HG02840 (cell line): ENCODE measurements around the gene ITGB1BP1.

Experiments
- ATAC-seq: cut with Tn5 transposase; IDR thresholded peaks from one replicate; pipeline ENCODE4 v1.9.1; 2021; ENCODE audit warnings: mild to moderate bottlenecking, moderate library complexity, moderate number of reproducible peaks; ENCODE audit not compliant: unreplicated experiment, low FRiP score

Gene ITGB1BP1

GRCh38 chr2:9380702-9381628, 42.4 kb downstream of the ITGB1BP1 start:
- ATAC-seq: no peak

DNA sequence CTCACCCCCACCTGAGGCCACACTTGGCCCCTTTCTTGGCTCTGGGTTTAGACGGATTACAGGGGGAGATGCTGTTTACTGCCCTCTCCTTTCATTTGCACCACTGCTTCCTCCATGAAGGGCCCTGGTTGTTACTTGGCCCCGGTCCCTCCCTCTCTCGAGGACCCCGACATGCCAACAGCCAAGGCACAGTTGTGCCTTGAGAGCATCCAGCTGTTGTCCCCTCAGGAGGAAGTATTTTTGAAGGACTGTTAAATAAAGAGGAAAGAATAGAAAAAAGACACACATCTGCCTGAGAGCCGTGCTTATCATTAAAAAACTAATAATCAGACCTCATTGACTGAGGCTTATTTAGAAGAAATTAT, 44.0 kb downstream of the ITGB1BP1 start:
- no peak for ATAC-seq

DNA sequence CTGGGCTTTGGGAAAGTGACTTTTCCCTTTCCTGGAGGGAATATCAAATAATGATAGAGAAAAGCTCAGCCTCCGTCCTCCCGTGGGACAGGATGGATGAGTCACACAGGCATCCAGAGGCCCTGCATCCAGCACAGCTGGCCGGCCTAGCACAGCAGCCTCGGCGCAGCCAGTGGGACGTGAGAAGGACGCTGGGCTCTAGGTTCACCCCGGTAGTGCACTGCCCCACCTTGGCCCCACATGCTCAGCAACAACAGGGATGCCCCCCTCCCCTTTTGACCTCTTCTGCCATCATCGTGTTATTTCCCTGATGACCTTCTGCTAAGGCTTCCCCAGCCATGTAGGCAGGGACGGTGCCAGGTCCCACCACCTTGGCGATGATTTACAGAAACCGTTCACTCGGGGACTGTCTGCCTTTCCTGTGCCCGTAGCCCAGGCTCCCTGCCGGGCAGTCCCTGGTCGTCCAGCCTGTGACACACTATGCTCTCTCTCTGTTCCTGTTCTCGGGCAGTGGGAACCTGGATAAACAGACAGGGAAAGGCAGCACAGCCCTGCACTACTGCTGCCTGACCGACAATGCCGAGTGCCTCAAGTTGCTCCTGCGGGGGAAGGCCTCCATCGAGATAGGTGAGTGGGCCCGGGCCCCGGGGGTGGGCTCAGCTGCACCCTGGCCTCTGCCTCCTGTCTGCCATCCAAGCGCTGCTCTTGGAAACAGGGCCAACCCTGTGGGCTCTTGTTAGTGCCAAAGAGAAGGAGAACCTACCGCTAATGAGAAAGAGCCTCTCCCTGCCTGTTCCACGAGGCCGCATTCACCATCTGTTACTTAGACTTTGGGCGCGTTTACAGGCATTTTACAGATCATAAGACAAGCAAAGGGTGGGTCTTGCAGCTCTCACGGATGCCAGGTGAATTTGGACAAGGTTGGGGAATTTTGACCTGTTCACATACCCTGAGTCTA, 44.6 kb downstream of the ITGB1BP1 start:
- no peak for ATAC-seq

- no peak for ATAC-seq
Measured at GRCh38 chr2:9377461-9378097, 45.7 kb downstream of the ITGB1BP1 start.

DNA sequence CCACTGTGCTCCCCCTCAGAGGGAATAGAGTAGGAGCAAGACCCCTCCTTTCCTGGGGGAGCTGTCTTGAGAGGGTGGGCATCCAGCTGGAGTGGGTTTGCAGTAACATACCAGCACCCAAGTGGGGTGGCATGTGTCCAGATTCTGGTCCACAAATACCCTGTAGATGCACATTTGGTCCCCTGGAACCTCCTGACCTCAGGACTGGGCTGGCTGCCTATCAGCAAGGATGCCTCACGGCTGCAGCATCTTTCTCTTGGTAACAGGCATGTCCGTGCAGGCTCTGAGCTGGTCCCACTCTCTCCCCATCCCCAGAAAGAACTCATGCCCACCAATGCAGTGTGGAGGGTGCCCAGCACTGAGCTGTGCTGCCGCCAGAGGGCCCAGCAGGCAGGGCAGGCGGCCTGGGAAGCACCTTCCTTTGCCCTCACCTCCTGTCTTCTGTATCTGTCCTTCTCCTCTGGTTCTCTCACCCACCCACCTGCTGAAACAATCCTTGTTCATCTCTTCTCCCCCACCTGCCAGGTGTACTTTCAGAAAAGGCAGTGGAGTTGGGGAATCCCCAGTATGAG, 47.4 kb downstream of the ITGB1BP1 start:
- no peak for ATAC-seq

DNA sequence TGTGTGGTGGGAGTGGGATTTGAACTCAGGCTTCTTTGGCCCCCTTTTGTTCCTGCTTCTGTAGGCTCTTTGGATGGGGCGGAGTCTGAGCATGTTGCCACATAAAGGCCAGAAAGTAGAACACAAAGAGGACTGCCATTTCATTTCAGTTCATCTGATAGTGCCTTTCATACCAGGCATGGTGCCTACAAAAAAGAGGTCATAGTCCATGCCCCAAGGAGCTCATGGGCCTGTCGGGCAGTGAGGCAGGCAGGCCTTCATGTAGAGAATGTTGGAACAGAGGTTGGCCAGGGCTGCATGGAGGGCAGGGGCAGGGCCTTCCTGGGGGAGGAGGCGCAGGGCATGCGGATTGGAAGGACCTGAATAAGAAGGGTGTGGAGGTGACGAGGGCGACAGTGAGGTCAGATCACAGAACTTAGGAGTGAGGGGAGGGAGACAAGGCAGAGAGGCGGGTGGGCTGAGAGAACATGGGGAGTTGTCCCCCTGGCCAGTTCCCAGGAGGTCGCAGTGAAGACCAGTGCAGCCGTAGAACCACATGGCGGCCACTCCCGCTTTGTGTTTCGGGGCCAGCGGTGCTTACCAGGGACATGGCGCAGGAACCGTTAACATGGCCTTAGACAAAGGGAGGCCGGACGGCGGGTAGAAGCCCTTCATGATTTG, 49.1 kb downstream of the ITGB1BP1 start:
- ATAC-seq: no peak

DNA sequence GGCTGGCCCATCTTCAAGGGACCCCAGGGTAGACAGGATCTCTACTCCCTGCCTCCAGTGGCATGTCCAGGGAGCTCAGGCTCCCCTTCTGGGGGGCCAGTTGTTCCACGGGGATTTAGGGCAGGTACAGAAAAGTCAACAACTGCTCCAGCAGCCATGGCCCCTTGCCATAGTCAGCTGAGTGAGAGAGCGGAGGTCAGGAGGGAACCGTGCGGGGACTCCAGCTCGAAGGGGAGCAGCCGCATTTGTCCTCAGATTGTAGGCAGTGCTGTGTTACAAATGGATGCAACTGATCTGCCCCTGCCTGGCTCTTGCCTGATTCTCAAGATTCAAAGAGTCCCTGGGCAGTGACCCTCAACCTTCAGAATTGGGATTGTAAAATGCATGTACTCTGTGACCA, 49.9 kb downstream of the ITGB1BP1 start:
- no peak for ATAC-seq

GRCh38 chr2:9373047-9373446, 50.3 kb downstream of the ITGB1BP1 start:
- ATAC-seq: no peak

DNA sequence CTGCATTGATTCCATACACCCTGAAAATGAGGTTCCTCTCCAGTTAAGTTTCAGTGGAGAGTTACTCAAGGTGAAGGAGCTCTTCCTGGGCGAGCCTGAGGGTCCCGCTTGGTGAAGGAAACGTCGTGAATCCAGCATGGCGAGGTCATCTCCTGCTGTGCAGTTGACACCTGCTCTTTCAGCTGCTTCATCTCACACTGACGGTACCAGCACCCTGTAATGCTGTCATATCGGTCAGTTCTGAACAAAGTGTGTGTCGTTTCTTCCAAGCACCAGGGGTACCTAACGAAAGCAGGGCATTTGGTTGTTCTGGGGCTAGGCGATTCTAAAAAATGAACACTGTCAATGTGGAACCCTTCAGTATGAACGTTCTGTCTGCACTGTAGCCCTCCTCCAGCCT, 52.6 kb downstream of the ITGB1BP1 start:
- no peak for ATAC-seq

DNA sequence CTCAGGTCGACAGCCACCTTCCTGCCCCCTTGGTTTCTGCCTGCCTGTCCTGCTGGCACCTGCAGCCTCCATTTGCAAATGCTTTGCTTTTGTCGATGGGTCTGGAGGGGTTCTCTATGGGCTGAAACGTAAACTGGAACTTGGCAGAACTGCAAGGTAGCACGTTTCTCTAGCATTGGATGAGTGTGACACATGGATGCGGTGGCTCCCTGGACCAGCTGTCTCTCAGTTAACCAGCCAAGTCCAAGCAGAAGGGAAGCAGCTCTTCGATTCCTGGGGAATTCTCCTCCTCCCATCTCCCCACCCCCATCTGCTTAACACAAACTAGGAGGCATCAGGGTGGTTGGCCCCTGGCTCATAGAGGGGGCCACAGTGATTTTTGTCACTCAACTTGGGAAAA, 57.3 kb downstream of the ITGB1BP1 start:
- ATAC-seq: no peak

DNA sequence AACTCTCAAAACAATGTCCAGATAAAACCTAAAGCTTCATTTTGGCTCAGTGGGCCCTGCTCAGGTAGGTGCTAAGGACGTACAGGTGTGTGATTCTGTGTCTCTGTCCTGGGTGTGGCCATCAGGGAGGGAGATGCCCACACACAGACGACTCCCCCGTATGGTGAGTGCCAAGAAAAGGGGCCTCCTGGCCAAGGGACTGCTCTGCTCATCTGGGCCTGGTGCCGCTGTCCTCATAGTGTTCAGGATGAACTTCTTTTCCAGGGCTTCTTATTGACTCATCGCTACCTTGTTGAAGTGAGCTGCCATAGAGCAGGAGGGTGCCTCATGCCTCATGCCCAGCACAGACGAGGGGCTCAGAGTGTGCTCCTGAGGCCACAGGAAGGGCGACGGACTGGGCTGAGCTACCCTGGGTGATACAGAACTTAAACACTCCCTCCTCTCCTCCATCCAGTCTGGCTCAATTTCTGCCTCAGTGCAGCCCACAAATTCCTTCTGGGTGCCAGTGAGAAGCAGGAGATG, 57.8 kb downstream of the ITGB1BP1 start:
- ATAC-seq: no peak

DNA sequence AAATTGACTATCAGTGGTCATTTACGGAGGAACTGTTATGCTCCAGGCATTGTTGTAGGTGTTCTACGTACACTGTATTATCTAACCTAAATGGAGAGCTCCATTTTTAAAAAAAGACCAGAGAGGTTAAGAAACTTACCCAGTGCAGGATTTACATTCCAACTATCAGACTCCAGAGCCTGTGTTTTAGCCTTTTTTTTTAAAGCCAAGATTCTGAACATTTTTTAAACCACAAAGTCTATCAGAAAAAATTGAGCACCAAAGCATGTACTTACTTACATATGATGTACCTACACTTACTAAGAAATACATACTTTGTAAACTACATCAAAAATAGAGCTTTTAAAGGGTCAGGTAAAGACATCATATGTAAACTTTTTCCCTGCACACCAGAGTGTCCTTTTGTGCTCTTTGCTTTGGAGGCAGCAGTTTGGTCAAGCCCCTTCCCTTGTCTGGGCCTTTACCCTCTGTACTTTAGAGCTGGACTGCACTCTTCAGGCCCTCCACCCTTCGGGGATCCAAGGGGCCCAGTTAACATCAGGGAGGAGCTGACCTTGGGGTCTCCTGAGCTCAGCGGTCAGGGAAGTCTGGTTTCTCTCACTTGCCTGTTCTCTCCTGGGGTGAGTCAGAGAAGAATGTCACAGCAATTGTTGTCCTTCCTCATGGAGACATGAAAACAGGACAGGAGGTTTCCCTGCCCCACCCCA, 58.4 kb downstream of the ITGB1BP1 start:
- ATAC-seq: no peak

- ATAC-seq: no peak
Measured at GRCh38 chr2:9364373-9364772, 59.0 kb downstream of the ITGB1BP1 start.

- no peak for ATAC-seq
Measured at GRCh38 chr2:9360701-9361100, 62.6 kb downstream of the ITGB1BP1 start.

DNA sequence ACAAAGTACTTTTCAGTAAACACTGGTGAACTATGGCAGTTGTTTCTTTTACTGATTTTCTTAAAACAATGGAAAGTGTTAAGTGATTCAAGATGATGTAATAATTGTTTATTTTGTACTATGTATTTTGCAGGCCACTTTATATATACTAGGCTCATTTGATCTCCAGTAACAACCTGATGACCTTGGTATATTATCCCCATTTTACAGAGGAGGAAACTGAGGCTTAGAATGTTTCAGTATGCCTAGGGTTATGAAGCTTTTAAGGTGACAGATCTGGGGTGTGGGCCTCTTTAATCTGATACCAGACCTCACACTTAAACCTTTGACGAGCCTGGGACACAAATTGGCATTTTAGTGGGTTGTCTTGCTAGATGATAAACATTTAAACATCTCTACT, 63.2 kb downstream of the ITGB1BP1 start:
- ATAC-seq: no peak

GRCh38 chr2:9359463-9359862, 63.9 kb downstream of the ITGB1BP1 start:
- no peak for ATAC-seq

DNA sequence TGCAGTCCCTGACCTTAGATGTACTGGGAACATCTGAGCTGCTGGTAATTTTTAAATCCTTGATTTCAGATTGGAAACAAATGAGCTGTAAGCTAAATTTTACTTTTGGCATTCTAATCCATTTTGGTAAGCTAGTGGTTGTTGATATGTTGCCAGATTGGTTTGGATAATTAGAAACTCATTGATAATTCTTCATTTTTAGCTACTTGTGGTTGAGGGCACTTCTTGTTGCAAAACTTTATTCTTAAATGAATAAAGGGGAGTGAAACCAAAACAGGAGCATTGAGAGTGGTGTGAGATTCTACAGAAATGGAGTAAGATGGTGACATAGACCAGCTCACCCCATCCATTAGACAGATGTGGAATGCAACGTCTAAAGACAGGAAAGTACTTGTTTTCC, 64.5 kb downstream of the ITGB1BP1 start:
- ATAC-seq: no peak

DNA sequence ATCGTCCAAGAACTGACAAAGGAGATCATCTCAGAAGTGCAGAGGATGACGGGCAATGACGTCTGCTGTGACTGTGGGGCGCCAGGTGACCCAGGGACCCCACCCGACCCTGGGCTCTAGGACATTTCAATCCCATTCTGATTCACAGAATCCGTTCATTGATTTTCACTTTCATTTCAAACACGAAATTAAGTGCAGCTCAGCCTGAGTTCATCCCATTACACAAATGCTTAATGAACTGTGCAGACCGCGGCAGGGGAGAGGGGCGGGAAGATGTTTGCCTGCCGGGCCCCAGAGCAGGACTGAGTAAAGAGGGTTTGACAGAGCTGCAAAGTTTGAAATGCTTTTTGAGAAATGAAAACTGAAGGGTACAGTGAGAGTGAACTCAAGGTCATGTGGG, 67.1 kb downstream of the ITGB1BP1 start:
- ATAC-seq: no peak

DNA sequence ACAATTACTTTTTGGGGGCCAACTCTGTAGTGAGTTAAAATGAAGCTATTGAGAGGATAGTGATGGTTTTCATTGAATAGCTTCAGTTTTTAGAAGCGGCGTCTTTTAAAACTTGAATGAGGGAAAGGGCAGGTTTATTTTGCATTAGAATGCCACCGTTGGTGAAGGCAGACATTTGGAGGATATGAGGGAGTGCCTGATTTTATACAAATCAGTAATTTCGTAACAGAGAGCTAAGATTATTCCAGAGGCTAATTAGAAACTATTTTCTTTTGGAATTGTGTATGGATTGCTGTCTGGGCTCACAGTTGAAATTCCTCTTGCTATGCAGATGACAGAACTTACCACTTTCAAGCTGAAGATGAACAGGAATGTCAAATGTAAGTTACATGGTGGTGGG, 67.6 kb downstream of the ITGB1BP1 start:
- no peak for ATAC-seq
